GM21529 (cell line): Measurements from ENCODE around the gene ACOT7.
"Not testable (repeated sequence)": the region's sequence is repeated elsewhere in the genome, so short reads cannot be mapped to it uniquely, and the experiment has no call there.

Experiments used
- ATAC-seq: cut with Tn5 transposase; IDR thresholded peaks from one replicate; pipeline ENCODE4 v1.9.1; 2021; ENCODE audit not compliant: unreplicated experiment

ACOT7 gene

DNA sequence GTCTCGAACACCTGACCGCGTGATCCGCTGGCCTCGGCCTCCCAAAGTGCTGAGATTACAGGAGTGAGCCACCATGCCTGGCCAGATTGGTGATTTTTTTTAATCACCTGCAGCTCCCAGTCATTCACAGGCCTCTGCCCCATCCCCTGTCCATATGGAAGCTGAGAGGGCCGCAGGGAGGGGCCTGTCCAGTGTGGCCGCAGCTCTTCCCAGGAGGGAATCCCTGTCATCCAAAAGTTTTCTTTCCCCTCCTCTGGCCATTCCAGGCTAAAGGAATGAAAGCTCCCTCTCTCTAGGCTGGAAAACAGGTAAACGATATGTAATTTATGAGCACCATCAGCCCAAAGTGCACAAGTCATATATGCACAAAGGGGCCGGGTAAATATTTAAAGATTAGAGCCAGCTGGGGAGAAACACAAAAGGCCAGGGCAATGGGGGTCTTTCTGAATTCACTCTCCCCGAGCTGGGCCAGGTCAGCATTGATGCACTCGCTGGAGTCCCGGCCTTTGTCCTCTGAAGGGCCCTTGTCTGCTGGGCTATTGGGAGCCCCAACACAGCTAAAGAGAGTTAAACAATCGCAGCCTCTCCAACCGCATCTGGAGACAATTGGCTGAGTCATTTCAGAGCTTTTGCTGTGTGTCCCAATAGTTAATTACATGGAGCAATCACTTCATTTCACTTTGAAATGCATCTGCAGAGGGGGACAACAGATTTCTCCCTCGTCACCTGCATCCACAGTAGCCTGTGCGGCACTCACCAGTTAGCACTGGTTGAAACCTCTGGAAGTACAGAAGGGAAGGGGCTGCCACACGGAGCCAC is 153.4 kb downstream of the ACOT7 start:
- ATAC-seq = no peak

DNA sequence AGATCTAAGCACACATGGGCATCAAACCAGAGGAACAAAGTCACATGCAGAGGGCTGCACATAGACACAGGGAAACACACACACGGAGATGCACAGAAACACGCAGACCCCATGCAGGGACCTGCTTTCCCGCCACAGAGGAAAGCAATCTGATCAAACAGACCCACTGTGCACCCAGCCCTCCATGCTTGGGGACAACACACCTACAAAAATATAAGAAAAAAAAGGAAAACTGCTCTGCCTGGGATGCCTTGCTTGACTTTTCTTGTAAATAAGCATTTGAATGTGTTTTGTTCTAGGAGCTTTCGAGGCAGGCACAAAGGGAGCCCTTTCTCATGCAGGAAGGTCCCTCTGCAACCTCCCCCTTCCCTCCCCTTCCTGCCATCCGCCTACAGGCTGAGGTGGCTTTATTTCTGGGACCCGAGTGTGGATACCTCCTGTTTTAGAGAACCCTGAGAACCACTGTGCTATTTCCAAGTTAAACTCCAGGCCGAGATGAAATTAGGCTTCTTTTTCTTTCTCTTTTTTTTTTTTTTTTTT is 154.3 kb downstream of the ACOT7 start:
- no peak for ATAC-seq

DNA sequence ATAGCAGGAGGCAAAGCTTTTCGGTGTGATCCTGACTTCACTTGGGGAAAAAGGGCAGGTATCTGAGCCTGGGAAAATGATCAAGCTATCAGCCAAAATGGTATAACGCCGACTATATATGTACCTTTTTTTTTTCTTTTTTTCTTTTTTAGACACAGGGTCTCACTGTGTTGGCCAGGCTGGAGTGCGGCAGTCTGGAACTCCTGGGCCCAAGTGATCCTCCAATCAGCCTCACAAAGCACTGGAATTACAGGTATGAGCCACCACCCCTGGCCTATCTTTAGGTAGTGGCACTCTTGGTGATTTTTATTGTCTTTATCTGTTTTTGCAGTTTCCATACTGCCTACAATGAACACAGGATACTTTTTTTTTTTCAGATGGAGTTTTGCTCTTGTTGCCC is 156.5 kb downstream of the ACOT7 start:
- no peak for ATAC-seq

DNA sequence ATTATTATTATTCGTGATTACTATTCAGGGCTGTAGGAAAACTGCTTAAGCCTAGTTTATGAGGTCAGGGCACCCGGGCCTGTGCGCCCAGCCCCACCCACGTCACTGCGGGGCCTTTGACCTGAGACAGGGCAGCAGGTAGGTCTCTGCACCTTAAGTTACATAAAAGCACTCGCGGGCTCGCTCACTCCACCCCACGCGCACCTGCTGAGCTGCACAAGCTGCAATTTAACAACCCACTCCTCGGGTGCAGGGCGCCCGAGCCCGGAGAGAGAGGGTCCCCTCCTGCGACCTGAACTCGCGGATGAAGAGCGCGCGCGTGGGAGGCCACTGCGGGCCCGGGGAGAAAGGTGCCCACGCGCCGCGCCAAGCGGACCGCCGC is 158.3 kb downstream of the ACOT7 start:
- peak; percentile 16 for ATAC-seq

DNA sequence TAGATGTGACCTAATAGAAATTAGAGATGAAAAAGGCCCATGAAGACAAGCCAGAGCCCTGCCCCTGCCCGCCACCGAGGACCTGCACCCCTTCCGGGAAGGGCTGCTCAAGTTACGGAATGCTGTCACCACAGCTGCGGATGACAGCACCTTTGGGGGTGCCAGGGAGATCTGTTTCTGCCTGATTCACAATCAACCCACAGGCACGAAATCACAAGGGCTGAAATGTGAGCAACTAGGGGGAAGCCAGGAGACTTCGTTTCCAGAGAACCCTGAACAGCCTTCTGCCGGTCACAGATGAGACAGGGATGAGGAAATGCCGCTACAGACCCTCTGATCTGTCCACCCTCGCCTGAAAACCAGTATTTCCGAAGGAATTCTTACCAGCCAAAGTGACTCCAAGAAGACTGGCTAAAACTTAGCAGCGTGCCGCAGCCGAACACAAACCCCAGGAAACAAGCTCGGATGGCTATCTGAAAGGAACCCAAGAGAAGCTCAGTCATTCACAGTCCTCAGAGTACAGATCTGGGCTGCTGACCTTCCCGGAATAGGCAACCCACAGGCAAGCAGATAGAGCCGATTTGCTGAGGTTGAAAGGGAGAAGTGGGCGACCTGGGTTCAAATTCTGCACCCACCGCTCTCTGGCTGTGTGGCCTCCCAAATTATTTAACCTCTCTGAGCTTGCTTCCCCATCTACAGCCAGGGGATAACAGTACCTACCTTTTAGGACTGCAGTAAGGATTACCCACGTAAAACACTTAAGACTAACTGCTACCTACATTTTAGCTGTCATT is 158.9 kb downstream of the ACOT7 start:
- ATAC-seq = no peak

DNA sequence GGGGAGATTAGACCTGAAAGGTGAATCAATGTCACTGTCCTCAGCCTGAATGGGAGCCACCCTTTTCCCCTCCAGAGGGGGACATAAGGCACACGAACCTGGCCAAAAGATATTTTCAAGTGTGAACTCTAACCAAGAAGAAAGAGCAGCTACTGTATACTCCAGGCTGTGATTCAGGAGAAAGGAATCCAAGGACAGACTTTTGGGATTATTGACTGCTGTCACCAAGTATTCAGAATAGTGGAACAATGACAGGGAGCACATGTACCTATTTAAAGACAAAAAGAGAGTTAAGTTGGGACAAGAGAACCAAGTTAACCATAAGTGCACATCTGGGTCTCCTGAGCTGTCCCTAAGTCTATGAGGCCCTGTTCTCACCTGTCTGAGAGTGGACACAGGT is 160.2 kb downstream of the ACOT7 start:
- no peak for ATAC-seq

DNA sequence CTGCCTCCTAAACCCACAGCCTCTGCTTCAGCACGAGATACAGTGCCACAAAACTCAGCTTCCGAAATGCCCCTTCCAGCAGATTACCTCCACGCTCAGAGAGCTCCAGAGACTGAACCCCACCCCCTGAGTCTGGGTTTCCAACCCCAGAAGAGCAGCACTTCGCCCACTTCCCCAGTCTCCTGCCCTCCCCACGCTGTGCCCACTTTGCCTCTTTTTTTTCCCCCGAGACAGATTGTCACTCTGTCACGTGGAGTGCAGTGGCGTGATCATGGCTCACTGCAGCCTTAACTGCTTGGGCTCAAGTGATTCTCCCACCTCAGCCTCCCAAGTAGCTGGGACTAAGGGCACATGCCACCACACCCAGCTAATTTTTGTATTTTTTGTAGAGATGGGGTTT is 167.9 kb downstream of the ACOT7 start:
- ATAC-seq = no peak

DNA sequence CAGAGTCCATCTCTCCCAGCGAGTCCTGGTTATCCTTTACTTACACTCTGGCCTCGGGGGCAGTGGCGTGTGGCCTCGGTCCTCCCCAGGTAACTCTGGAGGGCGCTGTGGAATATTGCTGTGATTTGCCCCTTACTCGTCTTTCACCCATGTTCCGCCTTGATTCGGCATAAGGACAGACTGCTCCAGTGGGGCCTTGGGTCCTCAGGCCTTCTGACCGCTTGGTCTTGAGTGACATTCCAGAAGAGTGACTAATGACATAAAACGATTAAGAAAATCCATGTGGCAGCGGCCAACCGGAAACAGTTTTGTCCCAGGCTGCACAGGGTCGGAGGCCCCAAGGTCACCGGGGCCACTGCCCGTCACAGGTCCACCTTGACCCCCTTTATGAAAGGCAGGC is 168.8 kb downstream of the ACOT7 start:
- ATAC-seq = no peak

DNA sequence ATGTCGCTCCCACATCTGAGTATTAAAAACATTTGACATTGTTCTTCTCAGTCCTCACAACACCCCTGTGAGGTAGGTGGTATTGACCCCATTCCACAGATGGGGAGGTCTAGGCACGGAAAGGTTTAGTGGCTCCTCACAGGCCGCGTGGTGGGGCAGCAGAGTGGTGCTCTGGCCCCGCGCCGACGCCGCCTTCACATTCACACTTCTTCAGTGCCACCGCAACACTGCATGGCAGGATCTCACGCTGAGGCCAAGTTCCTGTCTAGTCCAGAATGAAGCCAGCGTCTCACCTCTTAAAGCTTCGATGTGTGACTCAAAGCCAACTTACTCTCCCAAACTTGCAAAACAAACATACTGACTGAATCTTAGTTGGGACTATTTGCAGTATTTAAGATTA is 169.9 kb downstream of the ACOT7 start:
- ATAC-seq = no peak

DNA sequence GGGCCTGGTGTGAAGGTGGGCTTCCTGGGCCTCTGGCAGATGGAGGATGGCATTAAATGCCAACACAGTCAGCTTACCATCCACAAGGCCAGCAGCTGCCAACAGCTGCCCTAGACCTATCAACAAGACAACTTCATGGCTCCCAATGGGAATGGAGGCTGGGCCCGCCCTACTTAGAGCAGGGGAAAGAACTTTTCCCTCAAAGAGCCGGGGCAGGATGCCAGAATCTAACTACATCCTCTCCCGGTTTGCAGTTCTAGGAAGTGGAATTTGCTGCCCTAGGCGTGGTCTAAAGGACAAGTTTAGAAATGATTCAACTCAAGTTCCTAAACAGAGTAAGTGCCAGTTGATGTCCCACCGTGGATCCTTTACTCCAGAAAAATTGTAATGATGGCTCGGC is 170.9 kb downstream of the ACOT7 start:
- ATAC-seq = no peak

DNA sequence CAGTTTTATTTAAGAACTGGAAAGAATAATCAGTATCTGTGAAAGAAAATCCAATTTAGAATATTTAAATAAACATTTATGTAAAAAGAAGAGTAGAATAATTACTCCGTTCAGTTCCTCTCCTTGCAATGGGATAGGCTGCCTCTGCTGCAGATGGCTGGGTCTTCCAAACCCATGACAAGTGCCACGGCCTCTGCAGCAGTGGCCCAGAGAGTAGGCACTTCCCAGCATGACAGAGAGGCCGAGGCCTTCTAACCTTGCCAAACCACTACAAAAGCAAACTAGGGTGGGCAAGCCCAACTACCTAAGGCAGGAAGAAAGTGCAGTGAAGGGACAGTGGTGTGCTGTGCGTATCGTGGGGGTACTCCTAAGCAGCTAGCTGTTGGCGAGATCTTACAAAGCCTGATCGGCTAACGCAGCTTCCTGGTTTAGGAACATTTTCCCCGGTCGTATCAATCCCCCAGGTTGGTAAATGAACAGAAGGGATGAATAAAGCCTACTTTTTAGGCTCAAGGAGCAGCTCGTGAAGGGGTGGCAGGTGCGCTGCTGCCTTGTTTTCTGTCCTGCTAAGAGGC is 172.3 kb downstream of the ACOT7 start:
- no peak for ATAC-seq

DNA sequence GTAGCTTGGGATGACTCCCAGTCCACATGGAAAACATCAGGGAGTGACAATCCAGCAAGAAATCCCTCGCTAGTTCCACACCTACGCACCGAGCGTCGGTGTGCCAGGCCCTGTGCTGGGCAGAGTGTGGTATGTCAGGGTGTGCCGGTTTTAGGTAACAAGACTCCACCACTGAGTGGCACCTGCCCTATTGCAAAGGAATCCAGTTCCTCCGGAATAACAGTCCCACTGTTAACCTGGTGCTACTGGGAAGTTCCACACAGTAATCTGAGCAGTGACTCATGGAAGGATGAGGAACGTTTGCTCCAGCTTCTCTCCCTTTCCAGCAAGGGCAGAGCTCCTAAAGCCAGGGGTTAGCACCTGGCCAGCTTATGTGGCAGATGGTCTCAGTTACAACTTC is 173.3 kb downstream of the ACOT7 start:
- no peak for ATAC-seq

DNA sequence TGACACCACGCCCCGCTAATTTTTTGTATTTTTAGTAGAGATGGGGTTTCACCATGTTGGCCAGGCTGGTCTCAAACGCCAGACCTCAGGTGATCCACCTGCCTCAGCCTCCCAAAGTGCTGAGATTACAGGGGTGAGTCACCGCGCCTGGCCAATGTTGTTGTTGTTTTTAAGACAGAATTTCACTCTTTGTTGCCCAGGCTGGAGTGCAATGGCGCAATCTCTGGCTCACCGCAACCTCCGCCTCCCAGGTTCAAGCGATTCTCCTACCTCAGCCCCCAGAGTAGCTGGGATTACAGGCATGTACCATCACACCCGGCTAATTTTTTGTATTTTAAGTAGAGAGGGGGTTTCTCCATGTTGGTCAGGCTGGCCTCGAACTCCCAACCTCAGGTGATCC is 173.9 kb downstream of the ACOT7 start:
- ATAC-seq = not testable (repeated sequence)

DNA sequence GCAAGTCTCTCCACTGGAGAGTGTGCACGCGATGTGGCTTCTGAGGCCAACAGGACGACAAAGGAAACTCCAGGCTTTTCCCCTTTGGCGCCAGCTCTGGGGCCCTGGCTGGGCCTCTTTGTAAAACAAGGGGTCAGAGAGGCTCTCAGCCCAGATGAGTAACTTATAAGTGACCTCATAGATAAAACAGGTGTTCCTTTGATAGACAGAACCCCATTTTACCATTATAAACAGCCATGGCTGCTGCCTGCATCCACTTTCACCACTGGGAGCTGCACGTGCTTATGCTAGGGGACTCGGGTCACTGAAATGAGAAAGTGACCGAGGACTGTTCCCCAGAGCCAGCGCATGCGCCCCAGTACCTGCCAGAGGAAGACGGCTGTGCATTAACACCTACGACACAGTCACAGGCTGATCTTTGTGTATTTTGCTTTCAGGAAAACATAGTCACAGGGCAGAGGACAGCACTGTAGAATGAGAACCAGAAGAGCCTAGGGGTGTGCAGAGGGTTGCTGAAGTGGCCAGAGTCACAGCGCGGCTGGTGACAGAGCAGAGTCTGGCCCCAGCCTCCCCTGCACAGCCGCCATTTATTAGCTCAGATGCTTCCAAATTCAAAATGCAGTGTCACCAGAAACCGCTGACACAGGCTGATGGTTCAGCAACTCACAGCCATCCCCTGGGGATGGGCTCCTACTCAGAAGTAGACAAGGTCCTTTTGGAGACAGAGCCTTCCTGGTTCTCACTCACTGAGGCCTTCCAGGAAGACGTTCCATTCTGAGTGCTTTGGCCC is 175.0 kb downstream of the ACOT7 start:
- no peak for ATAC-seq
